ENCODE results near the gene TM2D1.

DNA sequence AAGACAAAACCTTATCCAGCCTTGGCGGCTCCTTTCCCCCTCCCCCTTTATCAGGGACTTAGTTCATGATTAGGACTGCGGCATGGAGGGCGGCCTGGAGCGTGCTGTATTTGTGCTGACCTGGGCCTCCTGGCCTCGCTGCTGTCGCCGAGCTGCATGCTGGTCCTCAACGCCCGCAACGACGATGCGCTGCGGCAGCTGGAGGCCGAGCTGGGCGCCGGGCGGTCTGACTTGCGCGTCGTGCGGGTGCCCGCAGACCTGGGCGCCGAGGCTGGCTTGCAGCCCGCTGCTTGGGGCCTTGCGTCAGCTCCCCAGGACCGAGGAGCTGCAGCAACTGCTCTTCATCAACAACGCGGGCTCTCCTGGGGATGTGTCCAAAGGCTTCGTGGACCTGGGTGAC, 70.9 kb downstream of the TM2D1 start:
- TF ChIP-seq, protein P1, sequence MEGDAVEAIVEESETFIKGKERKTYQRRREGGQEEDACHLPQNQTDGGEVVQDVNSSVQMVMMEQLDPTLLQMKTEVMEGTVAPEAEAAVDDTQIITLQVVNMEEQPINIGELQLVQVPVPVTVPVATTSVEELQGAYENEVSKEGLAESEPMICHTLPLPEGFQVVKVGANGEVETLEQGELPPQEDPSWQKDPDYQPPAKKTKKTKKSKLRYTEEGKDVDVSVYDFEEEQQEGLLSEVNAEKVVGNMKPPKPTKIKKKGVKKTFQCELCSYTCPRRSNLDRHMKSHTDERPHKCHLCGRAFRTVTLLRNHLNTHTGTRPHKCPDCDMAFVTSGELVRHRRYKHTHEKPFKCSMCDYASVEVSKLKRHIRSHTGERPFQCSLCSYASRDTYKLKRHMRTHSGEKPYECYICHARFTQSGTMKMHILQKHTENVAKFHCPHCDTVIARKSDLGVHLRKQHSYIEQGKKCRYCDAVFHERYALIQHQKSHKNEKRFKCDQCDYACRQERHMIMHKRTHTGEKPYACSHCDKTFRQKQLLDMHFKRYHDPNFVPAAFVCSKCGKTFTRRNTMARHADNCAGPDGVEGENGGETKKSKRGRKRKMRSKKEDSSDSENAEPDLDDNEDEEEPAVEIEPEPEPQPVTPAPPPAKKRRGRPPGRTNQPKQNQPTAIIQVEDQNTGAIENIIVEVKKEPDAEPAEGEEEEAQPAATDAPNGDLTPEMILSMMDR (IDR thresholded peaks at IDR 0.05; ENCODE audit: insufficient read depth, low read length): no peak
- TF ChIP-seq POLR2AphosphoS5 (IDR thresholded peaks at IDR 0.05; ENCODE audit: low read depth): no peak

Data from HL-60 (cell line).